Type B pancreatic cell (in vitro differentiated cells): ENCODE measurements around the gene OBSCN. TPM values are rescaled to one million over a fixed set of nuclear protein-coding genes. Genes with fewer than 3 reads are reported as not detected.

ENCODE experiments used
- DNase-seq: peaks from one replicate; pipeline ENCODE4 v3.0.0; 2021; ENCODE audit warnings: mixed read lengths; ENCODE audit not compliant: unreplicated experiment; ENCODE audit errors: extremely low spot score
- H3K27ac Mint-ChIP-seq: 2 replicates; pipeline ENCODE4 v1.8.0; 2021; ENCODE audit warnings: mild to moderate bottlenecking, mixed read lengths
- H3K27me3 Mint-ChIP-seq: 2 replicates; pipeline ENCODE4 v1.8.0; 2021; ENCODE audit warnings: mixed read lengths
- H3K36me3 Mint-ChIP-seq: 2 replicates; pipeline ENCODE4 v1.8.0; 2021; ENCODE audit warnings: mixed read lengths
- H3K4me1 Mint-ChIP-seq: one replicate; pipeline ENCODE4 v1.8.0; 2021; ENCODE audit warnings: mixed read lengths; ENCODE audit not compliant: unreplicated experiment
- H3K4me3 Mint-ChIP-seq: 2 replicates; pipeline ENCODE4 v1.8.0; 2021; ENCODE audit warnings: mild to moderate bottlenecking, mixed read lengths
- H3K9me3 Mint-ChIP-seq: 2 replicates; pipeline ENCODE4 v1.8.0; 2021; ENCODE audit warnings: mixed read lengths
- CTCF ChIP-seq: fragments of 200-600 bp; sonication (generic); conservative IDR thresholded peaks from 2 replicates; pipeline ENCODE4 v1.5.0; 2021; ENCODE audit warnings: antibody characterized with exemption, mild to moderate bottlenecking
- total RNA-seq: library from RNA; stranded (reverse); gene quantifications from 2 replicates; pipeline ENCODE4 v1.2.1, GENCODE V29; 2021; ENCODE audit warnings: low replicate concordance

OBSCN gene
- total RNA-seq, 1 donor from 2014 or later, result 48.9 TPM

GRCh38 chr1:228283476-228284147 is 75.8 kb downstream of the OBSCN start:
- Mint-ChIP-seq H3K36me3 (peaks cover 7% of the 10 kb centered on the region), H3K4me1 (no peaks in the 10 kb centered on the region), H3K9me3 (no peaks in the 10 kb centered on the region), H3K27ac (no peak overlapping the region), H3K27me3 (no peaks in the 10 kb centered on the region), H3K4me3 (no peak overlapping the region)
- TF ChIP-seq CTCF, result no peak
- DNase-seq, result no peak

GRCh38 chr1:228284148-228284495 is 76.3 kb downstream of the OBSCN start:
- Mint-ChIP-seq H3K27me3 (no peaks in the 10 kb centered on the region), H3K27ac (no peak overlapping the region), H3K36me3 (peaks cover 7% of the 10 kb centered on the region), H3K9me3 (no peaks in the 10 kb centered on the region), H3K4me1 (no peaks in the 10 kb centered on the region), H3K4me3 (no peak overlapping the region)
- no peak for DNase-seq
- TF ChIP-seq CTCF, result no peak

- H3K4me1 Mint-ChIP-seq, result no peaks in the 10 kb centered on the region
- no peaks in the 10 kb centered on the region for H3K9me3 Mint-ChIP-seq
- no peak for DNase-seq
- H3K27ac Mint-ChIP-seq, result no peak overlapping the region
- TF ChIP-seq CTCF, result no peak
- H3K36me3 Mint-ChIP-seq, result peaks cover 7% of the 10 kb centered on the region
- no peak overlapping the region for H3K4me3 Mint-ChIP-seq
- no peaks in the 10 kb centered on the region for H3K27me3 Mint-ChIP-seq
These were observed 76.7 kb downstream of the OBSCN start for GRCh38 chr1:228284521-228284920.

GRCh38 chr1:228285661-228286504 is 78.0 kb downstream of the OBSCN start:
- Mint-ChIP-seq H3K4me3 (no peak overlapping the region), H3K36me3 (peaks cover 7% of the 10 kb centered on the region), H3K27me3 (no peaks in the 10 kb centered on the region), H3K4me1 (no peaks in the 10 kb centered on the region), H3K9me3 (no peaks in the 10 kb centered on the region), H3K27ac (no peak overlapping the region)
- no peak for TF ChIP-seq CTCF
- DNase-seq, result no peak

- no peak overlapping the region for H3K27ac Mint-ChIP-seq
- no peak for TF ChIP-seq CTCF
- no peak overlapping the region for H3K4me3 Mint-ChIP-seq
- no peaks in the 10 kb centered on the region for H3K4me1 Mint-ChIP-seq
- peaks cover 7% of the 10 kb centered on the region for H3K36me3 Mint-ChIP-seq
- no peaks in the 10 kb centered on the region for H3K27me3 Mint-ChIP-seq
- H3K9me3 Mint-ChIP-seq, result no peaks in the 10 kb centered on the region
- DNase-seq, result no peak
These were observed 78.9 kb downstream of the OBSCN start for GRCh38 chr1:228286505-228287417.
